GM18526 (cell line): ENCODE results near the gene PCDHA5.

Source experiments
- POLR2A ChIP-seq: IDR thresholded peaks from 3 replicates; pipeline ENCODE4 v1.6.1; 2011; ENCODE audit not compliant: insufficient read length; ENCODE audit errors: extremely low read depth

Gene PCDHA5

DNA sequence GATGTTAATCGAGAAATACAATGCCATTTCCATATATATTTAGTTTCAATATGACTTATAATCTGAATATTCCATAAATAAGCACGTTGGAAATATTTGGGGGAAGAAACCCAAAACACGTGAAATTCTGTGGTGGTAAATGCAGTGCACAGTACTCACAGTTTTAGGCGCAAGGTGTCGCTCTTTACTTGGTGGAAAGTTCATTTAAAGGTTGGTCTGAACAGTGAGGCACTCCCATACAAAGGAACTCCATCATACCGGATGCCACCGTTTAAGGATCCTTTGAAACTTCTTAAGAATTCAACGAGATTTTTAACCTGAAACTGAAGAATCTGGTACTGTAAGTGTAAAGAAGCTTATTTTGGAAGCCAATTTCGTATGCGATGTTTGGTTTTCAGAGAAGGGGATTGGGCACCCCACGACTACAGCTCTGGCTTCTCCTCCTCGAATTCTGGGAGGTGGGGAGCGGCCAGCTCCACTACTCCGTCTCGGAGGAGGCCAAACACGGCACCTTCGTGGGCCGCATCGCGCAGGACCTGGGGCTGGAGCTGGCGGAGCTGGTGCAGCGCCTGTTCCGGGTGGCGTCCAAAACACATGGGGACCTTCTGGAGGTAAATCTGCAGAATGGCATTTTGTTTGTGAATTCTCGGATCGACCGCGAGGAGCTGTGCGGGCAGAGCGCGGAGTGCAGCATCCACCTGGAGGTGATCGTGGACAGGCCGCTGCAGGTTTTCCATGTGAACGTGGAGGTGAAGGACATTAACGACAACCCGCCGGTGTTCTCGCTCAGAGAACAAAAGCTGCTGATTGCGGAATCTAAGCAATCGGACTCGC is 47.5 kb downstream of the PCDHA5 start, which contains the start of gene PCDHA11:
PCDHA11 (plus strand) TSS at position 237 of the 834 bp plus-strand sequence; CDS start at position 384, 147 bp downstream.
- TF ChIP-seq POLR2A, result no peak

DNA sequence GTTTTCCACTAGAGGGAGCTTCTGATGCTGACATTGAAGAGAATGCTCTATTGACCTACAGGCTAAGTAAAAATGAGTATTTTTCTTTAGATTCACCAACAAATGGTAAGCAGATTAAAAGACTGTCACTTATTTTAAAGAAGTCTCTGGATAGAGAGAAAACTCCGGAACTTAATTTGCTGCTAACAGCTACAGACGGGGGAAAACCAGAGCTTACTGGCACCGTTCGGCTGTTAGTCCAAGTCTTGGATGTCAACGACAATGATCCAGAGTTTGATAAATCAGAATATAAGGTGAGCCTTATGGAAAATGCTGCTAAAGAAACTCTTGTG is 48.1 kb downstream of the PCDHA5 start:
- no peak for TF ChIP-seq POLR2A

DNA sequence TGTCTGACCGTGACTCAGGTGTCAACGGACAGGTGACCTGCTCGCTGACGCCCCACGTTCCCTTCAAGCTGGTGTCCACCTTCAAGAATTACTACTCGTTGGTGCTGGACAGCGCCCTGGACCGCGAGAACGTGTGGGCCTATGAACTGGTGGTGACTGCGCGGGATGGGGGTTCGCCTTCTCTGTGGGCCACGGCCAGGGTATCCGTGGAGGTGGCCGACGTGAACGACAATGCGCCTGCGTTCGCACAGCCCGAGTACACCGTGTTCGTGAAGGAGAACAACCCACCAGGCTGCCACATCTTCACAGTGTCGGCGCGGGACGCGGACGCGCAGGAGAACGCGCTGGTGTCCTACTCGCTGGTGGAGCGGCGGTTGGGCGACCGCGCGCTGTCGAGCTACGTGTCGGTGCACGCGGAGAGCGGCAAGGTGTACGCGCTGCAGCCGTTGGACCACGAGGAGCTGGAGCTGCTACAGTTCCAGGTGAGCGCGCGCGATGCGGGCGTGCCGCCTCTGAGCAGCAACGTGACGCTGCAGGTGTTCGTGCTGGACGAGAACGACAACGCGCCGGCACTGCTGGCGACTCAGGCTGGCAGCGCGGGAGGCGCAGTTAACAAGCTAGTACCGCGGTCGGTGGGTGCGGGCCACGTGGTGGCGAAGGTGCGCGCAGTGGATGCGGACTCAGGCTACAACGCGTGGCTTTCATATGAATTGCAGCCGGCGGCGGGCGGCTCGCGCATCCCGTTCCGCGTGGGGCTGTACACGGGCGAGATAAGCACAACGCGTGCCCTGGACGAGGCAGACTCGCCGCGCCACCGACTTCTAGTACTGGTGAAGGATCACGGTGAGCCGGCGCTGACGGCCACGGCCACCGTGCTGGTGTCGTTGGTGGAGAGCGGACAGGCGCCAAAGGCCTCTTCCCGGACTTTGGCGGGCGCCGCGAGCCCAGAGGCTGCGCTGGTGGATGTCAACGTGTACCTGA is 49.1 kb downstream of the PCDHA5 start:
- TF ChIP-seq POLR2A, result no peak
